Hepatocyte (in vitro differentiated cells): Measurements from ENCODE around the gene ROBO1. TPM values are rescaled to one million over a fixed set of nuclear protein-coding genes. Genes with fewer than 3 reads are reported as not detected.

Source experiments
- DNase-seq: peaks from one replicate; pipeline ENCODE4 v3.0.0-alpha.2; 2016; ENCODE audit warnings: low spot score
- H2AFZ ChIP-seq: fragments of 200-600 bp; sonication (generic); 2 replicates; pipeline ENCODE4 v1.6.0; 2016; ENCODE audit warnings: antibody characterized with exemption, mild to moderate bottlenecking
- H3K27ac ChIP-seq: fragments of 200-600 bp; sonication (generic); 2 replicates; pipeline ENCODE4 v1.5.1; 2016; ENCODE audit warnings: mild to moderate bottlenecking
- H3K27me3 ChIP-seq: fragments of 200-600 bp; sonication (generic); 2 replicates; pipeline ENCODE4 v1.6.1; 2016
- H3K36me3 ChIP-seq: fragments of 200-600 bp; sonication (generic); replicated peaks from 2 replicates; pipeline ENCODE4 v1.5.1; 2016; ENCODE audit warnings: low read depth; ENCODE audit not compliant: insufficient read depth
- H3K4me1 ChIP-seq: fragments of 200-600 bp; sonication (generic); 2 replicates; pipeline ENCODE4 v1.5.1; 2016; ENCODE audit warnings: mild to moderate bottlenecking, moderate library complexity; ENCODE audit not compliant: insufficient read depth
- H3K4me2 ChIP-seq: fragments of 200-600 bp; sonication (generic); 2 replicates; pipeline ENCODE4 v1.6.0; 2016
- H3K4me3 ChIP-seq: fragments of 200-600 bp; sonication (generic); 2 replicates; pipeline ENCODE4 v1.5.1; 2016; ENCODE audit warnings: mild to moderate bottlenecking
- H3K79me2 ChIP-seq: fragments of 200-600 bp; sonication (generic); 2 replicates; pipeline ENCODE4 v1.6.0; 2017; ENCODE audit warnings: mild to moderate bottlenecking
- H3K9me2 ChIP-seq: fragments of 200-600 bp; sonication (generic); replicated peaks from 2 replicates; pipeline ENCODE4 v1.6.0; 2017; ENCODE audit warnings: mild to moderate bottlenecking; ENCODE audit not compliant: insufficient read depth
- H3K9me3 ChIP-seq: fragments of 200-600 bp; sonication (generic); 2 replicates; pipeline ENCODE4 v1.5.1; 2016; ENCODE audit warnings: low read depth, mild to moderate bottlenecking
- H4K20me1 ChIP-seq: fragments of 200-600 bp; sonication (generic); 2 replicates; pipeline ENCODE4 v1.6.0; 2016; ENCODE audit warnings: mild to moderate bottlenecking; ENCODE audit not compliant: insufficient read depth, poor library complexity, severe bottlenecking
- CTCF ChIP-seq: fragments of 200-600 bp; sonication (generic); IDR thresholded peaks from 2 replicates; pipeline ENCODE4 v1.5.1; 2016; ENCODE audit warnings: antibody characterized with exemption, mild to moderate bottlenecking; ENCODE audit not compliant: poor library complexity
- EZH2 ChIP-seq: fragments of 200-600 bp; sonication (generic); IDR thresholded peaks from 2 replicates; pipeline ENCODE4 v1.6.1; 2016; ENCODE audit warnings: antibody characterized with exemption, mild to moderate bottlenecking, borderline replicate concordance
- EZH2phosphoT487 ChIP-seq: fragments of 200-600 bp; sonication (generic); IDR thresholded peaks from one replicate; pipeline ENCODE4 v1.6.1; 2018; ENCODE audit warnings: antibody characterized with exemption, mild to moderate bottlenecking, low read depth, moderate library complexity; ENCODE audit not compliant: unreplicated experiment, severe bottlenecking
- WGBS: methylation state at CpG from one replicate; pipeline ENCODE4 v1.1.6; 2016; ENCODE audit warnings: low lambda C conversion rate; ENCODE audit errors: missing lambda C conversion rate; 5-methylcytosine and 5-hydroxymethylcytosine counted together
- polyA plus RNA-seq: library from polyadenylated mRNA; unstranded; fragments of >200 nt; fragmentation: Nextera tagmentation; extraction: Ambion mirVana; gene quantifications from 2 replicates; pipeline ENCODE4 v1.2.1, GENCODE V29; 2016
- total RNA-seq: library from RNA; depleted of rRNA; stranded (reverse); fragments of >200 nt; gene quantifications from 2 replicates; pipeline ENCODE4 v1.2.3, GENCODE V29; 2014

Gene ROBO1
- total and polyA plus RNA-seq, 2 experiments from 2014 or later = 13.6 to 44.3 TPM

GRCh38 chr3:79286882-79287281 is 480.9 kb downstream of the ROBO1 start:
- H3K27me3 ChIP-seq = no peaks in the 10 kb centered on the region
- no peaks in the 10 kb centered on the region for H4K20me1 ChIP-seq
- no peaks in the 10 kb centered on the region for H3K36me3 ChIP-seq
- WGBS = 88% methylated on average over 3 of the region's 3 CpGs
- no peak overlapping the region for H3K4me2 ChIP-seq
- no peaks in the 10 kb centered on the region for H3K9me2 ChIP-seq
- H3K4me1 ChIP-seq = no peaks in the 10 kb centered on the region
- H3K9me3 ChIP-seq = no peaks in the 10 kb centered on the region
- no peak for DNase-seq
- no peaks in the 10 kb centered on the region for H3K79me2 ChIP-seq
- no peak overlapping the region for H3K4me3 ChIP-seq
- H3K27ac ChIP-seq = no peak overlapping the region
- TF ChIP-seq CTCF (no peak), EZH2 (no peak)
- no peak overlapping the region for H2AFZ ChIP-seq

GRCh38 chr3:79285871-79286270 is 481.9 kb downstream of the ROBO1 start:
- no peak for DNase-seq

GRCh38 chr3:79285380-79285779 is 482.4 kb downstream of the ROBO1 start:
- no peak overlapping the region for H3K4me2 ChIP-seq
- no peaks in the 10 kb centered on the region for H3K27me3 ChIP-seq
- no peaks in the 10 kb centered on the region for H3K4me1 ChIP-seq
- H3K36me3 ChIP-seq = no peaks in the 10 kb centered on the region
- 86% methylated on average over 3 of the region's 3 CpGs for WGBS
- no peaks in the 10 kb centered on the region for H3K9me3 ChIP-seq
- DNase-seq = no peak
- H3K4me3 ChIP-seq = no peak overlapping the region
- no peaks in the 10 kb centered on the region for H3K79me2 ChIP-seq
- no peaks in the 10 kb centered on the region for H3K9me2 ChIP-seq
- H3K27ac ChIP-seq = no peak overlapping the region
- no peaks in the 10 kb centered on the region for H4K20me1 ChIP-seq
- H2AFZ ChIP-seq = no peak overlapping the region
- TF ChIP-seq EZH2 (no peak), EZH2phosphoT487 (no peak), CTCF (no peak)

More at GRCh38 chr3:79285871-79286270, 481.9 kb downstream of the ROBO1 start:
- Histone ChIP-seq H3K27me3 (no peaks in the 10 kb centered on the region), H3K4me1 (no peaks in the 10 kb centered on the region), H3K27ac (no peak overlapping the region), H3K36me3 (no peaks in the 10 kb centered on the region), H3K79me2 (no peaks in the 10 kb centered on the region), H2AFZ (no peak overlapping the region), H3K4me3 (no peak overlapping the region), H4K20me1 (no peaks in the 10 kb centered on the region), H3K4me2 (no peak overlapping the region), H3K9me2 (no peaks in the 10 kb centered on the region), H3K9me3 (no peaks in the 10 kb centered on the region)
- 72% methylated on average over 2 of the region's 2 CpGs for WGBS
- TF ChIP-seq CTCF = no peak
- no peak for TF ChIP-seq EZH2
- TF ChIP-seq EZH2phosphoT487 = no peak

GRCh38 chr3:79284781-79285180 is 483.0 kb downstream of the ROBO1 start:
- Histone ChIP-seq H3K27me3 (no peaks in the 10 kb centered on the region), H2AFZ (no peak overlapping the region)
- 89% methylated on average over 3 of the region's 3 CpGs for WGBS

More at GRCh38 chr3:79284781-79285180, 483.0 kb downstream of the ROBO1 start:
- H3K9me3 ChIP-seq = no peaks in the 10 kb centered on the region
- TF ChIP-seq CTCF (no peak), EZH2phosphoT487 (no peak), EZH2 (no peak)
- DNase-seq = no peak
- no peaks in the 10 kb centered on the region for H3K36me3 ChIP-seq
- no peaks in the 10 kb centered on the region for H3K4me1 ChIP-seq
- no peaks in the 10 kb centered on the region for H4K20me1 ChIP-seq
- H3K27ac ChIP-seq = no peak overlapping the region
- H3K79me2 ChIP-seq = no peaks in the 10 kb centered on the region
- H3K4me2 ChIP-seq = no peak overlapping the region
- H3K4me3 ChIP-seq = no peak overlapping the region
- H3K9me2 ChIP-seq = no peaks in the 10 kb centered on the region
